ENCODE data around the gene SOHLH1.

DNA sequence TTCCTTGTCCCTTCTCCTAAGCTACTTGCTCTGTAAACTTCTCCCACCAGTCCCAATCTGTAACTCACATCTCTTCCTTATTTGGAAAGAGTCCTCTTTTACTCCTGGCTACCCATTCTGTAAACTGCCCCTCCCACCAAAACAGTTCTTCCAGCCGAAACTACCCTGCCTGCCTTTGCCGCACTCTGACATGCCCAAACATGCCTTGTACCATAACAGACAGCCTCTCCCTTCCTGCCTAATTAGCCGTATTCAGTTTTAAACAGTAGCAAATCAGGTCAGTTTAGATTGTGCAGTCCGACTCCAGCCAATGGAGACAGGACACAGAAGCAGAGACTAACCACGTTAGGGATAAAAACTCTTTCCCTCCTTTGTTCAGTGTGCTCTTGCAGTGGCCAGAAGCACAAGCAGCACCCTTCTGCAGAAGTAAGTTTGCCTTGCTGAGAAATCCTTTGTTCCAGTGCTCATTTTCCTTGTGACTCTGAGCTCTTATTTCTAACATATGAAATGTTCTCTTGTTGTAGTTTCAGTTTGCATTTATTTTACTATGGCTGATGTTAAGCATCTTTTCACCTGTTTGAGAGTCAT lies 54.6 kb downstream of the SOHLH1 start:
- no peak for TF ChIP-seq POLR2A (IDR thresholded peaks at IDR 0.05)
- TF ChIP-seq, protein P1, sequence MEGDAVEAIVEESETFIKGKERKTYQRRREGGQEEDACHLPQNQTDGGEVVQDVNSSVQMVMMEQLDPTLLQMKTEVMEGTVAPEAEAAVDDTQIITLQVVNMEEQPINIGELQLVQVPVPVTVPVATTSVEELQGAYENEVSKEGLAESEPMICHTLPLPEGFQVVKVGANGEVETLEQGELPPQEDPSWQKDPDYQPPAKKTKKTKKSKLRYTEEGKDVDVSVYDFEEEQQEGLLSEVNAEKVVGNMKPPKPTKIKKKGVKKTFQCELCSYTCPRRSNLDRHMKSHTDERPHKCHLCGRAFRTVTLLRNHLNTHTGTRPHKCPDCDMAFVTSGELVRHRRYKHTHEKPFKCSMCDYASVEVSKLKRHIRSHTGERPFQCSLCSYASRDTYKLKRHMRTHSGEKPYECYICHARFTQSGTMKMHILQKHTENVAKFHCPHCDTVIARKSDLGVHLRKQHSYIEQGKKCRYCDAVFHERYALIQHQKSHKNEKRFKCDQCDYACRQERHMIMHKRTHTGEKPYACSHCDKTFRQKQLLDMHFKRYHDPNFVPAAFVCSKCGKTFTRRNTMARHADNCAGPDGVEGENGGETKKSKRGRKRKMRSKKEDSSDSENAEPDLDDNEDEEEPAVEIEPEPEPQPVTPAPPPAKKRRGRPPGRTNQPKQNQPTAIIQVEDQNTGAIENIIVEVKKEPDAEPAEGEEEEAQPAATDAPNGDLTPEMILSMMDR (IDR thresholded peaks at IDR 0.05 in 8 of 11, conservative IDR thresholded peaks at IDR 0.05 in 3 of 11) = no peak
- TF ChIP-seq POLR2AphosphoS5 (IDR thresholded peaks at IDR 0.05) = no peak

Data from spleen (tissue), 7 donors.